ENCODE data around the gene ANKRD13B.

Gene ANKRD13B

GRCh38 chr17:29614349-29615047, 21.6 kb downstream of the ANKRD13B start:
- H3K4me1 ChIP-seq, result peaks cover 75% of the 10 kb centered on the region
- 0 out of 2 replicates have a peak overlapping the region, but pooled peaks have one; percentile 50 for H3K9ac ChIP-seq
- H3K4me3 ChIP-seq, result no peak overlapping the region
- peaks cover 34% of the 10 kb centered on the region for H3K36me3 ChIP-seq
- no peak for TF ChIP-seq Cebpa-rat (IDR thresholded peaks at IDR 0.05)
- H3K9me3 ChIP-seq, result no peaks in the 10 kb centered on the region
- peaks cover 41% of the 10 kb centered on the region for H4K20me1 ChIP-seq
- H3K27ac ChIP-seq, result no peak overlapping the region
- H3K27me3 ChIP-seq, result peaks cover 22% of the 10 kb centered on the region
- peak overlapping the region; percentile 99 for H3K4me2 ChIP-seq

- Histone ChIP-seq H3K4me2 (peak overlapping the region; percentile 99), H3K4me3 (peak overlapping the region; percentile 60), H3K4me1 (peaks cover 75% of the 10 kb centered on the region), H3K36me3 (peaks cover 29% of the 10 kb centered on the region), H4K20me1 (peaks cover 41% of the 10 kb centered on the region), H3K9me3 (no peaks in the 10 kb centered on the region), H3K27me3 (peaks cover 22% of the 10 kb centered on the region), H3K9ac (0 out of 2 replicates have a peak overlapping the region, but pooled peaks have one; percentile 50), H3K27ac (no peak overlapping the region)
- no peak for TF ChIP-seq Cebpa-rat (IDR thresholded peaks at IDR 0.05)
These were observed 22.1 kb downstream of the ANKRD13B start for GRCh38 chr17:29615048-29615385.

- peaks cover 80% of the 10 kb centered on the region for H3K4me1 ChIP-seq
- TF ChIP-seq Cebpa-rat (IDR thresholded peaks at IDR 0.05), result no peak
- H3K9me3 ChIP-seq, result no peaks in the 10 kb centered on the region
- peaks cover 22% of the 10 kb centered on the region for H3K36me3 ChIP-seq
- peaks cover 22% of the 10 kb centered on the region for H3K27me3 ChIP-seq
- H3K4me3 ChIP-seq, result peak overlapping the region; percentile 60
- peak overlapping the region; percentile 99 for H3K4me2 ChIP-seq
- H3K27ac ChIP-seq, result no peak overlapping the region
- peak overlapping the region; percentile 49 for H3K9ac ChIP-seq
- H4K20me1 ChIP-seq, result peaks cover 41% of the 10 kb centered on the region
These were observed 22.8 kb downstream of the ANKRD13B start for GRCh38 chr17:29615492-29616299.

- Histone ChIP-seq H3K4me3 (peak overlapping the region; percentile 66), H3K4me1 (peaks cover 88% of the 10 kb centered on the region), H4K20me1 (peaks cover 38% of the 10 kb centered on the region), H3K9ac (peak overlapping the region; percentile 49; the same call in 1 of the 2 replicates), H3K27me3 (peaks cover 22% of the 10 kb centered on the region), H3K36me3 (peaks cover 14% of the 10 kb centered on the region), H3K9me3 (no peaks in the 10 kb centered on the region), H3K27ac (no peak overlapping the region), H3K4me2 (peak overlapping the region; percentile 99)
- TF ChIP-seq Cebpa-rat (IDR thresholded peaks at IDR 0.05), result no peak
These were observed 23.5 kb downstream of the ANKRD13B start for GRCh38 chr17:29616300-29617048.

GRCh38 chr17:29617125-29617480, 24.2 kb downstream of the ANKRD13B start:
- H3K4me1 ChIP-seq, result peaks cover 94% of the 10 kb centered on the region
- TF ChIP-seq Cebpa-rat (IDR thresholded peaks at IDR 0.05), result no peak
- peaks cover 8% of the 10 kb centered on the region for H3K36me3 ChIP-seq
- H4K20me1 ChIP-seq, result peaks cover 35% of the 10 kb centered on the region
- no peaks in the 10 kb centered on the region for H3K9me3 ChIP-seq
- H3K27ac ChIP-seq, result no peak overlapping the region
- H3K27me3 ChIP-seq, result peaks cover 22% of the 10 kb centered on the region
- peak overlapping the region; percentile 76 for H3K9ac ChIP-seq
- peak overlapping the region; percentile 99 for H3K4me2 ChIP-seq
- H3K4me3 ChIP-seq, result peak overlapping the region; percentile 66

- Histone ChIP-seq H3K27ac (peak overlapping the region; percentile 85), H4K20me1 (peaks cover 35% of the 10 kb centered on the region), H3K27me3 (peaks cover 22% of the 10 kb centered on the region), H3K4me2 (peak overlapping the region; percentile 99), H3K9ac (peak overlapping the region; percentile 76), H3K9me3 (no peaks in the 10 kb centered on the region), H3K4me1 (peaks cover 95% of the 10 kb centered on the region), H3K36me3 (peaks cover 4% of the 10 kb centered on the region), H3K4me3 (peak overlapping the region; percentile 66)
- no peak for TF ChIP-seq Cebpa-rat (IDR thresholded peaks at IDR 0.05)
These were observed 24.7 kb downstream of the ANKRD13B start for GRCh38 chr17:29617481-29618271.

- Histone ChIP-seq H3K4me3 (peak overlapping the region; percentile 66), H3K27me3 (peaks cover 22% of the 10 kb centered on the region), H3K9me3 (no peaks in the 10 kb centered on the region), H3K4me1 (peaks cover 94% of the 10 kb centered on the region), H3K4me2 (peak overlapping the region; percentile 99), H4K20me1 (peaks cover 35% of the 10 kb centered on the region), H3K36me3 (no peaks in the 10 kb centered on the region; the same call in 1 of the 2 replicates), H3K27ac (peak overlapping the region; percentile 85), H3K9ac (peak overlapping the region; percentile 76)
- TF ChIP-seq Cebpa-rat (IDR thresholded peaks at IDR 0.05), result no peak
These were observed 25.5 kb downstream of the ANKRD13B start for GRCh38 chr17:29618272-29619065.

GRCh38 chr17:29619251-29619650, 26.3 kb downstream of the ANKRD13B start:
- TF ChIP-seq Cebpa-rat (IDR thresholded peaks at IDR 0.05), result no peak
- Histone ChIP-seq H3K27me3 (peaks cover 22% of the 10 kb centered on the region), H3K4me2 (peak overlapping the region; percentile 99), H3K4me1 (peaks cover 94% of the 10 kb centered on the region), H3K27ac (no peak overlapping the region), H4K20me1 (peaks cover 27% of the 10 kb centered on the region), H3K9ac (no peak overlapping the region), H3K9me3 (no peaks in the 10 kb centered on the region), H3K4me3 (no peak overlapping the region), H3K36me3 (no peaks in the 10 kb centered on the region; the same call in 1 of the 2 replicates)

Data from BLaER1 (cell line).